ENCODE results near the gene MAPKAP1.
A peak's percentile ranks its signal among the peaks of the same experiment; 100 is the strongest.

Gene MAPKAP1

GRCh38 chr9:125638239-125639045 is 68.6 kb downstream of the MAPKAP1 start:
- no peak for DNase-seq

GRCh38 chr9:125637241-125637640 is 69.8 kb downstream of the MAPKAP1 start:
- no peak for DNase-seq

- peak; percentile 22 for DNase-seq
These were observed 71.1 kb downstream of the MAPKAP1 start for GRCh38 chr9:125635888-125636287.

DNA sequence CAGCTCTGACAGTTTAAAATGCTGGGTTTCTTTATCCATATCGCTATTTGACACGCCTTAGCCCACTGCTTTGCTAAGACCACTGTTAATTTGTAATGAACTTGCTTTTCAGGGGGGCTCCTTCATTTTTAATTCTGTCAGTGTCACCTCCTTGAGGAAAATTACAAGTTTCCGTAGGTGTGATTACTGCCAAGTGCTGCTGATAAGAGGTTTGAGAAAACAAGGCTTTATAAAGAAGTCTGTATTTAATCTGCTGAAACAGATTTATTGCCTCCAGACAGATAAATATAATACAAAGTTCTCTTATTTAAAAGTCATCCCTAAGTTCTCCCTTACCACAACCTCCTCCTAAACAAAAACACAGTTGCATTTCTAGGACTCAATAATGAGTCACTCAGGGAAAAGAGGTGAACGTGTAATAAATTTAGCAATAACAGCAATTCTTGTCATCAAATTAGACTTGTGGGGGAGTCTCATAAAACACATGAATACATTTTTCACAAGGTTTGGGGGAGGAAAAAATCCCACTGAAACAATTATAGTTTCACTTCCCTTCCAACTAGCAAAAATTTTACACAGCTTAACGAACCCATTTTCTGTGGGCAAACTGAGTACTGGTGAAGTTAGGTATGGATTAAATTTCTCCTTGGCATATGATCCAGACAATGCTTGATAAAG is 72.8 kb downstream of the MAPKAP1 start:
- DNase-seq = no peak

DNA sequence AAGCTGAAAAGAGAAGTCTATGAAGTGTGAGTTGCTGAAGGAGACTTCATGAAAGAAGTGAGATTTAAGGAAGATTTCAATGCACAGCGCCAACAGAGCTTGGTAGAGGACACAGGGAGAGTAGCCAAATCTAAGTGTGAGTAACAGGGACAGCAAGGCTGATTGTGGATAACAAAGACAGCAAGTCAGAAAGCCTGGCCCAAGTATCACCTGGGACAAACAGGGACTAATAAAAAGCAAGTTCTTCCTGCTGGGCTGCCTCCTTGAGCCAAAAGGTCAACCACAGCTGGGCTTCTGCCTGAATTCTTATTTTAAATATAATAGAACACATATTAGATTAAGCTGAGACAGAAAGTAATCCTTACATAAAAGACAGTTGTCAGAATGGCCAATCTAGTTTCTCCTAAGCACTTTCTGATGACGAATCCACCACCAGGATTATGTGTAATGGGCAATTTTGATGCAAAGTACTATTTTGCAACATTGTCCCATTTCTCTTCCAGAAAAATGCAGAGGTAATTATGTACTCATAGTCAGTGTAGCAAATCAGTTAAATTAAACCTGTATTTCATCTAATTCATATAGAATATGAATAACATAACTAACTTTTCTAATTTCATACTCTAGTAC is 73.8 kb downstream of the MAPKAP1 start:
- no peak for DNase-seq

DNA sequence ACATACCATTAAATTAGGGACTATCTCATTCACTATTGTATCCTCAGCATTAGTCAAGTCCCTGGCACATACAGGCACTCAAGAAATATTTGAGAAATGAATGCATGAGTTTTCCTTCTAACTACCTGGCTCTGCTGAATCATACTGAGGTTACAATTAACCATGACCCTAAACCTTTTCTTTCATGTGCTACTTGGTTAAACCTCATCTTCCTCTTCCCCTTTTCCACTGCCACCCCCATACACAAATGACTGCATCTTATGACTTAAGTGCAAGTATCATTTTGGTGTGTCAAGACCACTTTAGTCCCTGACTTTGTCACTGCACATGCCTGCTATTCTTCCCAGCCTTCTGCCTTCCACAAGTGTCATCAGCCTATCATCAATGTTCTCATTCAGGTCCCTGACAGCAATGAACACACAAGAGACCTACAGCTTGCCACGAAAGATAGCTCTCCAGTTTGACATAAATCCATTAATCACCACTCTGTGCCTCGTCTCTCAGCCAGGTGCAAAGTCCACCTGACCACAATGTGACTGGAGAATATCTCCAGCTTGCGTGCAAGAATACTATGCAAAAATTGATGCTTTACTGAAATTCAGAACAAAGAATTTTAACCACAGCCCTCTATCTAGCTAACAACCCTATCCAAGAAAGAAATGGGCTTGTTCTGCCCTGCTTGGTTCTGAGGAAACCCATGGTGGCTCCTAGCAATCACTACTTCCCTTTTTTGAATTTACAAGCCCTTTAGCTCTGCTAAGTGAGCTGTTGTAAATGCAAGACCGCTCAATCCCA is 74.5 kb downstream of the MAPKAP1 start:
- DNase-seq = peak; percentile 15

- peak; percentile 44 for DNase-seq
These were observed 75.5 kb downstream of the MAPKAP1 start for GRCh38 chr9:125631391-125632085.

GRCh38 chr9:125630436-125630835 is 76.6 kb downstream of the MAPKAP1 start:
- DNase-seq = no peak

GRCh38 chr9:125629446-125629845 is 77.6 kb downstream of the MAPKAP1 start:
- DNase-seq = no peak

GRCh38 chr9:125626187-125626586 is 80.8 kb downstream of the MAPKAP1 start:
- DNase-seq = no peak

DNA sequence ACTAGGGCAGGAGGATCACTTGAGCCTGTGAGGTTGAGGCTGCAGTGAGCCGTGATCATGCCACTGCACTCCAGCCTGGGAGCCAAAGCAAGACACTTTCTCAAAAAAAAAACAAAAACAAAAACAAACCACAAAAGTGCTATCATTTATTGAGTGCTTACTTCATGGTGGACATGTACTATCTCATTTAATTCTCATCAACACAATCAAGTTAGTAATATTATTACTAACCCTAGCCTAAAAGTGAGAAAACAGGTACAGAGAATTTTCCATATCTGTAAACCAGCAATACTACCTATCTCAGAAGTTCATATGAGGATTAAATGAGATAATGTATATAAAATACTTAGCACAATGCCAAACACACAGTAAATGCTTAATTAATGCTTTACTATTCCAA is 85.8 kb downstream of the MAPKAP1 start:
- DNase-seq = no peak

- no peak for DNase-seq
These were observed 86.8 kb downstream of the MAPKAP1 start for GRCh38 chr9:125620216-125620615.

DNA sequence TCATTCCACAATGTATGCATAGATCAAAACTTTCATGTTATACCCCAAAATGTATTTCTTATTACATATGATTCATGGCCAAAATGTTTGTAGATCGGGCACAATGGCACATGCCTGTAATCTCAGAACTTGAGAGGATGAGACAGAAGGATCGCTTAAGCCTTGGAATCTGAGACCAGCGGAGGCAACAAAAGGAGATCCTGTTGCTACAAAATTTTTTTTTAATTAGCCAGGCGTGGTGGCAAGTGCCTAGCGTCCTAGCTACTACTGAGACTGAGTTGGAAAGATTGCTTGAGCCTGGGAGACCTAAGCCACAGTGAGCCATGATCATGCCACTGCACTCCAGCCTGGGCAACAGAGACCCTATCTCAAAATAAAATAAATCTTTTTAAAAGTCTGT is 89.9 kb downstream of the MAPKAP1 start:
- DNase-seq = no peak

DNA sequence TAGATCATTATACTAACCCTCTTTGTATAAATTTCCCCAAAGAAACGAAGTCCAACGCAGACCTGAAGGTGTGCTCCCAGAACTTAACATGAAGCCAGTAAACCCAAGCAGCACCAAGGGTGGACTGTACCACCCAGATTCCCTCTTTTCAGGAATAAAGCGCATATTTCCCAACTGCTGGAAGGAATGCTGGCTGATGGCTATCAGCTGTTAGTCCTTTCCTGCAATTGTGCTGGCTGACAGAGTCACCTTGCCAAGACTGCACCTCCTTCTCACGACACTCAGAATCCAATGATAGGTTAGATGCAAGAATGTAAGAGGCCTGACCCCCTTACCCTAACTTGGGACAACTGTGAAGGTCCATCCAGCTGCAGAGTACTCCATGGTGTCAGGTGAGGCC is 93.9 kb downstream of the MAPKAP1 start:
- no peak for DNase-seq

- no peak for DNase-seq
These were observed 94.4 kb downstream of the MAPKAP1 start for GRCh38 chr9:125612616-125613015.

DNA sequence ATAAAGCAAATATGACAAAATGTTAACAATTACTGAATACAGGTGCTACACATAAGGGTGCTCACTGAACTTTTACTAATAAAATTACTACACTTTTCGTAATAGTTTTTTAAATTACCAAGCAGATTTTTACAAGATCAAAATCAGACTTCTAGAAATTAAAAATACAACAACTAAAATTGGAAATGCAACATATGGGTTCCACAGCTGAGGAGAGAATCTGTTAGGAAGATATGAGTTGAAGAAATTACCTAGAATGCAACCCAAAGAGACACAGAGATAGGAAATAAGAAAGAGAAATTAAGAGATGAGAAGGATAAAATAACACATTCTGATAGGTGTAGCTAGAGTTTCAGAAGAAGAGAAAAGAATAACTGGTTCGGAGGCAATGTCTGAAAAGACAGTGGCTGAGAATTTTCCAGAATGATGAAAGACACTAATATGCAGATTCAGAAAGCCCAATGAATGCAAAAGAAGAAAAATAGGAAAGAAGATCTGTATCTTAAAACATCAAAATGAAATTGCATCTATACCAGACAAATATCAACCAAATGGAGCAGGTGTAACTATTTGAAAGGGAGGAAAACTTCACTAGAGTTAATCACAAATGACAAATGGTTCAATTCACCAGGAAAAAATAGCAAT is 95.8 kb downstream of the MAPKAP1 start:
- no peak for DNase-seq

GRCh38 chr9:125609744-125610143 is 97.3 kb downstream of the MAPKAP1 start:
- no peak for DNase-seq

DNA sequence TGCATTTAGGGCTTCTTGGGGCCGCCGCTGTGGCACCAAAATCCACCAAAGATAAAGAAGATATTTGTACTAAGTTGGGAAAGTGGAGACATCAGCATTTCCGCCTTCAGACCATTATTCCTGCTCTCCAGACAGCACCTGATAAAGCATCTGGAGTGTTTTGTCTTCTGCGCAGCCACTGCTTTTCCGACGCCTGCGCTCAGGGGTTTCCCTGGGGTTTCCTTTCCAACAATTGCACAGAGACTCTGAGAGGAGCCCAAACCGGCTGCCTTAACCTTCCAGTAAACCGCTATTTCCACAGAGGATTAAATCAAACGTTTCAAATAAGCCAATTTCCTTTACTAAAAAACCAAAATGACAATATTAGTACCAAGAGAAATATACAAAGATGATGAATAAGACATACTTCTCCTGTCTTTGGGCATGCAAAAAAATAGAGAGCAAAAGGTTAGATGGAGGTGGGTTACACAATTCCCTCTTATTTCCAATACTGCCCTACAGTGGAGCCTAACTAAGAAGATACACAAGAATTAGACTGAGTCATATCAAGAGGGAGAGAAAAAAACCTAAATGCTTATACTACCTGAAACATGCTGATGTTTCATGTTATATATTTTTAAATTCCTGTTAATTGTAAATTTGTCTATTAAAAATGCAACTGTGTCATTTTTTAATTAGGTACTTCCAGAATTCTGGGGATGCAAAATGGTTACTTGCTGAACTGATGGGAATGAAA is 98.4 kb downstream of the MAPKAP1 start:
- DNase-seq = no peak

GRCh38 chr9:125604196-125604595 is 102.8 kb downstream of the MAPKAP1 start:
- DNase-seq = no peak

DNA sequence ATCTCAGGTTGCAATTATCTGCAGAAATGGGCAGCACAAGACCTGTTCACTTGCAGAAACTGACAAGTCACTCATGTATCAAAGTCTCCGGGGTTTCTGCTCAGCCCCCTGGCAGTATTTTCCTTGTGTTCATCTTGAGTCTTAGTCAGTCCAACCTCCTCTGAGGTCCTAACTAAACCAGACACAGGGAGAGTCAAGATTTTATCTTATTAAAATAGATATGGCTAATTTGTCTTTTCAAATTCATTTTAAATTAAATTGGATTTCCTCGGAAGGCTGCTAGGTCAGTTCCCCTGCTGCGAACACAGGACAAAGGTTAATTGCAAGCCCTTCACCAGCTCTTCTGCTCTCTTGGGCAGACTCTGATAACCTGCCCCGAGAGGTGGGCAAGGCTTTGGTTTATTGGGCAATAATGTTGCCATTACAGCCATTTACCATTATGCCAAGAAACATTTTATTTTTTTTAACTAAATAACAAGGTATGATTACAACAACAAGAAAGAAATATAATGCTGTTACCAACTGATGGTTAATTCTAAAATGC is 103.5 kb downstream of the MAPKAP1 start:
- no peak for DNase-seq

DNA sequence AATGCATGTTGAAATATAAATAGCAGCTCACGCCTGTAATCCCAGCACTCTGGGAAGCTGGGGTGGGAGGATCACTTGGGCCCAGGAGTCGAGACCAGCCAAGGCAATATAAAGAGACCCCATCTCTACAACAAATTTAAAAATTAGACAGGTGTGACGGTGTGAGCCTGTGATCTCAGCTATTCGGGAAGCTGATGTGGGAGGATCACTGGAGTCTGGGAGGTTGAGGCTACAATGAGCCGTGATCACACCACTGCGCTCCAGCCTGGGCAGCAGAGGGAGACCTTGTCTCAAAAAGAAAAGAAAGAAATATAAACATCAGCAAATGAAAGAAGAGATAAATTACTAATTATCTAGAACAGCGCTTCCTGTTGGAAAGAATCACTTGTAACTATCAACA is 105.0 kb downstream of the MAPKAP1 start:
- no peak for DNase-seq

All from NCI-H2029 (cell line).